ENCODE results near the gene CCDC83.

- TF ChIP-seq PATZ1 (CRISPR knock-in tag; IDR thresholded peaks at IDR 0.05; ENCODE audit: borderline replicate concordance) (no peak), ZFP30 (CRISPR knock-in tag; IDR thresholded peaks at IDR 0.05) (no peak), ZC3H10 (CRISPR knock-in tag; IDR thresholded peaks at IDR 0.05) (no peak), BACH2 (CRISPR knock-in tag; IDR thresholded peaks at IDR 0.05; ENCODE audit: borderline replicate concordance) (no peak), GLIS3 (CRISPR knock-in tag; IDR thresholded peaks at IDR 0.05) (no peak), CSRNP3 (CRISPR knock-in tag; IDR thresholded peaks at IDR 0.05) (no peak), ZFP3 (CRISPR knock-in tag; IDR thresholded peaks at IDR 0.05) (no peak)
Observed at GRCh38 chr11:85810871-85811611, 44.1 kb upstream of the CCDC83 start, which contains the start of gene SYTL2.

All from SK-N-SH treated with all-trans-retinoic acid at 6 μM for 48 hours (cell line).